Embryonic facial prominence (tissue), 1 donor: Measurements from ENCODE around the gene ZNF414.
"Not testable (repeated sequence)": the region's sequence is repeated elsewhere in the genome, so short reads cannot be mapped to it uniquely, and the experiment has no call there.

Experiments
- DNase-seq: peaks from one replicate; pipeline ENCODE4 v3.0.0-alpha.2; 2016; ENCODE audit errors: extremely low spot score

The ZNF414 gene, protein sequence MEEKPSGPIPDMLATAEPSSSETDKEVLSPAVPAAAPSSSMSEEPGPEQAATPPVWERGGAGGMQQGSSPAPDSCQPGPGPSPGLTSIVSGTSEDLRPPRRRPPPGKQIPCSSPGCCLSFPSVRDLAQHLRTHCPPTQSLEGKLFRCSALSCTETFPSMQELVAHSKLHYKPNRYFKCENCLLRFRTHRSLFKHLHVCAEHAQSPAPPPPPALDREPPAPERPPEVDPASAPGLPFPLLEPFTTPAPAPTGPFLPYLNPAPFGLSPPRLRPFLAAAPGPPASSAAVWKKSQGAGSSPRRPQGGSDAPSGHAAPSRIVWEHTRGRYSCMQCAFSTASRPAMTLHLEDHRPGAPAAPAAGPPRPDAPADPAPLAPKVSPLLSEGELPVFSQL

GRCh38 chr19:8513687-8514504, at the start of gene ZNF414:
Gene ZNF414 (minus strand): TSS chr19:8514167. CDS start chr19:8514046, 121 bp downstream.
- peak; percentile 90 for DNase-seq

GRCh38 chr19:8561075-8561764, 47.3 kb upstream of the ZNF414 start:
- DNase-seq: no peak

- no peak for DNase-seq
Observed at GRCh38 chr19:8558325-8558724, 44.4 kb upstream of the ZNF414 start.

DNA sequence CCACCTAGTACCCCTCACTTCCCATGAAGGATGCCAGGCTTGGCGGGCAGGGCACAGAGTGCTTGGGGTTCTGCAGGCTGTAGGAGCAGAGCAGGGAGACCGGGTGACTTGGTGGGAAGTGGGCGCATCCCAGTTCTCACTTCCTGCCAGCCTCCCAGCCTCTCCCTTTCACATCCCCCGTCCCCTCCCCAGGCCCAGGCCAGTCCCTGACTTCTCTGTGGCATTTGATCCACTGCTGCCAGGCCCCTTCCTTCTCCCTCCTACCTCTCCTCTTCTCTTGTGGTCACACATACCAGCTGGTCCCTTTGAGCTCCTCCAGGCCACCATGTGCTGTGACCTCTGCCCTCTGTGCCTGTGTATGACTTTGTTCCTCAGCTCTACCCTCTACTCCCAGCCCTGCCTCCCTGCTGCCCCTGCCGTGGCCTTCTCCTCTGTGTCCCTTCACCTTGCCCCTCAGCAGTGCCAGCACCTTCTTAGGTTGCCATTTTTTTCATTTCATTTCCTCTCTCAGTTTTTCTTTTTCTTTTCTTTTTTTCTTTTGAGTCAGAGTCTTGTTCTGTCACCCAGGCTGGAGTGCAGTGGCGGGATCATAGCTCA, 43.8 kb upstream of the ZNF414 start:
- DNase-seq: no peak

GRCh38 chr19:8553729-8554128, 39.8 kb upstream of the ZNF414 start:
- DNase-seq: not testable (repeated sequence)

DNA sequence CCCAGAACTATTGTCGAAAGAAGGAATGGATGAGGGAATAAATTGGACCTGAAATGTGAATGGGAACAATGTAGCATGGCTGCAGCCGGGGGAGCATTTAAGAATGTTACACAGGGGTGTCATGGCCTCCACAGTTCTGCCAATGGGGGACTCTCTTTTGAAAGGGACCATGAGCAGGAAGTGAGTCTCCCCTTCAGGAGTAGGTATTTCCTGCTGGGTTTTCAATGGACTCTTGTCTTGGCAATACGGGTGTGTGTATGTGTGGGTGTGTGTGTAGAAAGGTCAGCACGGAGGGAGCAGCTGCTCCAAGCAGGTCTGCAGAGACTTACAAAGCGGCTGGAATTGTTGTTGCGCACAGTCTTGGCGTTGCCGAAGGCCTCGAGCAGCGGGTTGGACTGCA, 38.8 kb upstream of the ZNF414 start:
- DNase-seq: peak; percentile 10

GRCh38 chr19:8550070-8550469, 36.1 kb upstream of the ZNF414 start:
- no peak for DNase-seq

- DNase-seq: no peak
Observed at GRCh38 chr19:8545743-8546142, 31.8 kb upstream of the ZNF414 start.

GRCh38 chr19:8544168-8544567, 30.2 kb upstream of the ZNF414 start:
- DNase-seq: no peak

DNA sequence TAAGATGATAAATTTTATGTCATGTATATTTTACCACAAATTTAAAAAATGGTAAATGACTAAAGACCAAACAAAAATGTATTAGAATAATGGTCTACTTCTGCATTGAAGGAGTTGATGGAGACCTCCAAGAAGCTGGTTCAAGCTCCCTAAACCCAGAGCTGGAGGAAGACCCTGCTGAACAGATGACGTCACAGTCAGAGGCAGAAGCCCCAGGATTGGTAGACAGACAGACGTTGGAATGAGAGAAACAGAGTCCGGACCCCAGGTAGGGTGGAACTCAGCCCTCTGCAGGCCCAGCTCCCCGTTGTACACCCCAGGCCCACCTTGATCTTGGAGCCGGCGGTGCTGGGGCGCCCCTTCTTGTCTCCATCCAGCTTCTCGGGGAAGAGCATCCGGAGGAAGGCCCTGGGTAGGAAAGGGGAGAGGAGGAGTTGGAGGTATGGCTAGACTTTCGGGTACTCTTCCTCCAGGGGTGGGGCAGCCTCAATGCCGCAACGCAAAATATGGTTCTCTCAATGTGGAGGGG, 25.7 kb upstream of the ZNF414 start:
- no peak for DNase-seq

DNA sequence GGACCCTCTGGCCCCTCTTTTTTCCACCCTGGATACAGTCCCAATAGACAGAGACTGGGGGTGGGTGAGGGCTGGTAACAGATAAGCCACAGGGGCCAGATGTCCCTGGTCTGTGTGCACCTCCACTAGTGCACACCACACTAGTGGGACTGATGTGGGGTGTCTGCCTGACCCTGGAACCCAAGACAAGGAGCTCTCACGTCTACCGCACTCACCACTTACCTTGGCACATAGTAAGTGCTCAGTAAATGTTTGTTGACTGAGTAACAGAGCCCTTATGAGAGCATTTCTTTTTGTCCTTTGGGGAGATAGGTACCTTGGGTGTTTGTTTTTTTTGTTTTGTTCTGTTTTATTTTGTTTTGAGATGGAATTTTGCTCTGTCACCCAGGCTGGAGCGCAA, 23.1 kb upstream of the ZNF414 start:
- no peak for DNase-seq

DNA sequence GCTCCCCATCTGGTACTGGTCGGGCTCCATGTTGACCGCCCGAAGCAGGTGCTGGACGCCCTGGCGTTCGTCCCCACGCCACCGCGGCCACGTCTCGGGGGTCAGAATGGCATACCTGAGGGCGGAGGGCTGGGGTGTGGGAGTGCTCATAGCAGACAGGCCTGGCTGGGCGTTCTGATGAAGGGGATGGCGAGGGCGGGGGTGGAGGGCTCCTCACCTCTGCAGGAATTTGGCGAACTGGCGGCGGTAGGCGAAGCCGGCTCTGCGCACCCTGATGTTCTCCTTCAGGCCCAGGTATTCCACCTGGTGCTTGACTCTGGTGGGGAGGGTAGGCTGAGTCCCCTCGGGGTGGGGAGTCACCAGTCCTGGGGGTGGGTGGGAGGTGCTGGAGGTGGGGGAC, 22.3 kb upstream of the ZNF414 start:
- DNase-seq: no peak

DNA sequence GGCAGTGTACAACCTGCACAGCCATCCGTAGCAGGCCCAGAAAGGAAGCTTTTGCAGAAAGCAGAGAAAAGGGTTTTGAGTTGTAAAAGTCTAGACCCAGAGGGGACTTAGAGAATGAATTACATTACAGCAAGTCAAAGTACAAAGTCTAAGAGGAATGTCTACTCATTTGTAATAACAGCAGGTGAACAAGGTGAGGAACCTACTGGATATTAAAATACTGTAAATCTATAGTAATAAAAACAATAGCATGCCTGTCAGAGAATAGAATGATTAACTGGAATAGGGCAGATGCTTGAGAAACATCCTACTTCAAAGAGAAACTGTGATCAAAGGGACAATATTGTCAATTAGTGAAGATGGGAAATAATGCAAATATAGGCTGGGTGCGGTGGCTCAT, 18.3 kb upstream of the ZNF414 start:
- DNase-seq: no peak

- no peak for DNase-seq
Observed at GRCh38 chr19:8531470-8531869, 17.5 kb upstream of the ZNF414 start.

GRCh38 chr19:8530061-8530679, 16.2 kb upstream of the ZNF414 start:
- no peak for DNase-seq

GRCh38 chr19:8529369-8530006, 15.5 kb upstream of the ZNF414 start:
- DNase-seq: no peak

GRCh38 chr19:8528500-8528899, 14.5 kb upstream of the ZNF414 start:
- no peak for DNase-seq

DNA sequence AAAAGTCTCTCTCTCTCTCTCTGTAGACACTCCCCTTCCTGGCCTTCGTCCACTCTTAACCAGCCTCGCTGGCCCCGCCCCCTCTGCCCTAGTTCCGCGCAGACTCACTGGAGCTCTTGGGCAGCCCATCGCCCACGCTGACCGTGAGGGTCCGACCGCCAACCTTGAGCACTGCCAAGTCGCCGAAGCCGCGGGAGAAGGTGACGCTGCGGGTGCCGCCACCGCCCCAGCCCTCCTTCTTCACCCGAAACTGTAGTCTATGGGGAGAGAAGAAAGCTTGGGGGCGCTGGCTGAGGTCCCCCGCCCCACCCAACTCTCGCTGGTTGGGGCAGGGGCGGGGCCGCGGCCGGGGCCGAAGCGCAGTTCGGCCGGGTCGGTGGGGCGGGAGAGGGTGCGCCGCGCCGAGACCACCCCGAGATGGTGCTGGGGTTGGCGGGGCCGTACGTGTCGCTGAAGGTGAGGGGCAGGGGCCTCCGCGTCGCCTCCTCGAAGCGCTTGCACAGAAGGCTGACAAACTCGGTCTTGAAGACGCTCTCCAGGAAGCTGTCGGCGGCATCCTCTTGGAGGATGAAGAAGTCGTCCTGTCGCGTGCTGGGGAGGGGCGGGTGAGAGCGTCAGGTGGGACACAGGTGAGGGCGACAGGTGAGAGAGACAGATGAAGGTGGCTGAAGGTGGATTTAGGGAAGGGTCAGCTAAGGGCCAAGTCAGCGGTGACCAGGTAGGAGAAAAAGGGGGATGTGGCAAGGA, 12.6 kb upstream of the ZNF414 start:
- DNase-seq: peak; percentile 89

- no peak for DNase-seq
Observed at GRCh38 chr19:8525401-8525684, 11.4 kb upstream of the ZNF414 start.

GRCh38 chr19:8519388-8519787, 5.4 kb upstream of the ZNF414 start:
- no peak for DNase-seq
